Heart left ventricle (tissue), 16 donors: ENCODE data around the gene CYB5D1. TPM values are rescaled to one million over a fixed set of nuclear protein-coding genes. Genes with fewer than 3 reads are reported as not detected.

Experiments used
- ATAC-seq, 4 donors: fragments of 200-7000 bp; cut with Tn5 transposase; one replicate each; pipeline ENCODE4 v1.9.1; 2020 to 2022; ENCODE audit warnings: moderate library complexity in 4 of 4, mild to moderate bottlenecking in 3 of 4, moderate number of reproducible peaks in 1 of 4
- DNase-seq, 5 donors: peaks; one replicate each; pipeline ENCODE4 v3.0.0-alpha.2; 2020
- H3K27ac ChIP-seq, 12 donors: fragments of 200-600 bp; sonication (generic) in 4 of 12; one replicate each; pipeline versions ENCODE4 v1.5.0 to v1.8.0; 2016 to 2022; ENCODE audit warnings: mild to moderate bottlenecking in 2 of 12
- H3K27me3 ChIP-seq, 9 donors: fragments of 200-600 bp; sonication (generic) in 2 of 9; one replicate each; pipeline versions ENCODE4 v1.5.1 to v1.8.0; 2016 to 2022; ENCODE audit warnings: mild to moderate bottlenecking in 3 of 9
- H3K36me3 ChIP-seq, 9 donors: fragments of 200-600 bp; sonication (generic) in 2 of 9; one replicate each; pipeline versions ENCODE4 v1.5.0 to v1.8.0; 2018 to 2022; ENCODE audit warnings: mild to moderate bottlenecking in 2 of 9
- H3K4me1 ChIP-seq, 12 donors: fragments of 200-600 bp; sonication (generic) in 4 of 12; one replicate each; pipeline versions ENCODE4 v1.5.0 to v1.8.0; 2016 to 2022; ENCODE audit warnings: mild to moderate bottlenecking in 3 of 12
- H3K4me3 ChIP-seq, 12 donors: fragments of 200-600 bp; sonication (generic) in 4 of 12; one replicate each; pipeline versions ENCODE4 v1.5.0 to v1.8.0; 2017 to 2022; ENCODE audit warnings: mild to moderate bottlenecking in 9 of 12, moderate library complexity in 4 of 12
- H3K9me3 ChIP-seq, 12 donors: fragments of 200-600 bp; sonication (generic) in 4 of 12; one replicate each; pipeline versions ENCODE4 v1.5.0 to v1.8.0; 2016 to 2022; ENCODE audit warnings: mild to moderate bottlenecking in 1 of 12
- CTCF ChIP-seq, 12 donors: fragments of 200-600 bp; sonication (generic) in 4 of 12; IDR thresholded peaks; one replicate each; pipeline versions ENCODE4 v1.5.0 to v1.8.0; 2018 to 2022; ENCODE audit warnings: antibody characterized with exemption in 12 of 12, mild to moderate bottlenecking in 5 of 12
- POLR2A ChIP-seq, 2 donors: fragments of 450-650 bp; IDR thresholded peaks; one replicate each; pipeline ENCODE4 v1.6.1; 2017; ENCODE audit warnings: antibody characterized with exemption in 2 of 2, mild to moderate bottlenecking in 2 of 2, moderate library complexity in 2 of 2
- WGBS, 4 donors: extraction: QIAGEN DNeasy Blood & Tissue Kit in 2 of 4; methylation state at CpG; one replicate each; pipeline versions ENCODE4 v1.1.5 to v1.1.7; 2013 to 2018; 5-methylcytosine and 5-hydroxymethylcytosine counted together
- intact Hi-C, 10 donors: fragments of 100-400 bp; cut with DNase I; formaldehyde crosslinking; loops; one replicate each; pipeline versions ENCODE4 v1.11.1 to v1.14.2; 2022
- polyA plus RNA-seq, 2 donors: library from polyadenylated mRNA; stranded (reverse); fragments of 200-250 nt; gene quantifications; one replicate each; pipeline ENCODE4 v1.2.3, GENCODE V29; 2013
- total RNA-seq, 9 donors: library from RNA; depleted of rRNA in 2 of 9; stranded (reverse); fragments of >200 nt in 2 of 9; fragmentation: NEBNext Ultra II Directional in 3 of 9; extraction: Animal tissue kit (Norgen Biotek cat#: 25700) in 3 of 9; gene quantifications; one replicate each; pipeline versions ENCODE4 v1.1.0 to v1.2.4, GENCODE V29; 2016 to 2023
- donor health status: ischemic (EF 13 %, LVEDD 7.1; RV severe dilation, severe dysfunction).
- donor health status: healthy with polysubstance abuse.
- donor health status: DM: no; HTN: yes; CAD: no.
- donor health status: DM: no; HTN: no; CAD: no.
- donor health status: ischemic (EF 25% LVEDD 6.9; RV normal size, moderate dysfunction).
- donor health status: ischemic (EF 25% LVEDD 5.7; RV mildly dilated, moderate dysfunction).
- donor health status: healthy.
- donor health status: DM: yes; HTN: yes; CAD: no.
- donor health status: ischemic (EF 35%, LVEDD 5.7; RV mildly dilated, moderate dysfunction).
- donor health status: nonischemic (EF 11% LVEDD 7.7; RV severe dilation, severe dysfunction).
- donor health status: DM: yes; HTN: yes; CAD: no.
- donor health status: PGD.
- donor health status: ischemic (EF 29% LVEDD 5.4; RV normal size, mild dysfunction).
- donor health status: nonischemic (EF 23%, LVEDD 6.1; RV moderate dilation, normal function).

The CYB5D1 gene
- total and polyA plus RNA-seq, 11 donors = 9.3 to 20.4 (median 15.5) TPM

DNA sequence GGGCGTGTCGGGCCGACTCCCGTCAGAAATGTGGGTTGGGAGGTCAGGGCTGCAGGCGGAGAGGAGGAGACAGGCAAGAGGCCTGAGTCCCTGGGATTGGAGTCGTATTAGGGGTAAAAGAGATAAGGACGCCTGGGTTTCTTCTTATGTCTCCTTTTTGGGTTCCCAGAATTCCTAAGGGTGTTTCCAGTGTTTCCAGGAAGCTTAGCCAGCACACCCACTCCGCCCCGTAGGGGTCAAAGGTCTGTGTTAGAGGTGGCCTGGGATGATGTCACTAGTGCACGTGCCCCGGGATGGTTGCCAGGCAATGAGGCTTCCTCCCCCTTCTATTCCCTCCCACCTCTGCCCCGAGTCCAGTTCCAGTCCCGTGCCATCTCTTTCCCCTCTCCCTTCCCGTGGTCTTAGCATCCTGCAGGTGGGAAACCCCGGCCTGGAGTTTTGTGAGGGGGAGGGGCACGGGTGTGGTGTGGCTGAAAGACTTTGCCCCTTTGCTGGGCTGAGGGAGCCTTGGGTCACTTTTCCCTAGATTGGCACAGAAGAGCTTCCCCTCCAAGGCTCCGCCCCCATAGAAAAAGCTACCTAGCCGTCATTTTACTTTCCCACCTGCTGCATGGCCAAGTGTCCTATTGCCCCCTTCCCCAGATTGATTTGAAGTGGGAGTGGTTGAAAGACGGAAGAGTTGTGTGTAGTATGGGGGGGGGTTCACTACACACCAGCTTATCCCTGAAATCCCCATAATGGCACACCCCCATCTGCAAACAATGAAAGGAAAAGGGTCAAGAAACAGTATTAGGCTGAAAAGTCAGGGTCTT, 21.0 kb upstream of the CYB5D1 start:
- ATAC-seq = peak; percentile 14 to 45 (median 20)
- no peaks in the 10 kb centered on the region for H3K27me3 ChIP-seq

DNA sequence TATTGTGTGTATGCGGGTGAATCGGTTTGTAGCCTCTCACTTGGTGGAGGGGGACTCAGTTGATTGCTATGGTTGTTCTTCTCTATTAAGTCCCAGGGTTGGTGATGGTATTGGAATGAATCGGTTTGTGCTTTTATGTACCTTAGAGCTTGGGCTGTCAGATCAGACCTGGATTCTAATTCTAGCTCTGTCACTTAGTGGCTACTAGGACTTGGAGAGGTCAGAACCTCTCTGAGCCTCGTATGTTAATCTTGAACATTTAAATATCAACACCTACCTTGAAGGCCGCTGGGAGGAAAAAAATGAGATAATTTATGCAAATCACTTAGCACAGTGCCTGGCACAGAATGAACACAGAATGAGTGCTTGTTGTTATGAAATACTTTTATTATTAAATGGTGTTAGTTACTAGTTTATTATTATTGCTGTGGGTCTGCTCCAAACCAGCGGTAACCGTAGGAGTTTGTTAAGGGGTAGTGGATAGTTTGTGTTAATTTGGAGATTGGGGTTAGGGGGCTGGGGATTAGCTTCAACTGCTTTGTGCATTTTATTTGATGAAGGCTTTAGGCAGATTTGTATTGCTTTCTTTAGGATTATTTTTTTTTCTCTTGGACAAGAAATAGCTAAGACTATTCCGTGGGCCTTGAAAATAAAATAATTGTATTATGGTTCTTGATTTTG, 20.3 kb upstream of the CYB5D1 start:
- peak overlapping the region in 9 of 12 donors; percentile 68 to 99 (median 83) for H3K4me3 ChIP-seq
- H3K27ac ChIP-seq = peak overlapping the region in 11 of 12 donors; percentile 92 to 100 (median 98)
- H3K4me1 ChIP-seq = peaks cover 5 to 74% (median 46%) of the 10 kb centered on the region in 12 donors
- DNase-seq (no peak), ATAC-seq (no peak)
- 7 to 11% (median 10%) methylated on average over 8 of the region's 8 CpGs for WGBS, 4 donors
- H3K27me3 ChIP-seq = no peaks in the 10 kb centered on the region
- no peaks in the 10 kb centered on the region for H3K9me3 ChIP-seq
- no peak for TF ChIP-seq CTCF (IDR thresholded peaks at IDR 0.05)
- no peak for TF ChIP-seq POLR2A (IDR thresholded peaks at IDR 0.05)
- intact Hi-C loops = loop anchor here in 3 of 10 donors (2.0 to 5.0 kb wide), 3 partner anchors 19 to 300 kb away; partner anchors contain the start of genes NAA38 (in 1 of the 3), TP53 (in 1 of the 3) and WRAP53 (in 1 of the 3)
- peaks cover 0 to 12% (median 4%) of the 10 kb centered on the region in 9 donors for H3K36me3 ChIP-seq

More for the DNA sequence above, 21.0 kb upstream of the CYB5D1 start:
- no peak for TF ChIP-seq CTCF (IDR thresholded peaks at IDR 0.05)
- no peak for TF ChIP-seq POLR2A (IDR thresholded peaks at IDR 0.05)
- Histone ChIP-seq H3K4me3 (peak overlapping the region; percentile 59 to 99 (median 80)), H3K27ac (peak overlapping the region; percentile 86 to 100 (median 98)), H3K4me1 (peaks cover 5 to 70% (median 46%) of the 10 kb centered on the region in 12 donors), H3K36me3 (peaks cover 0 to 12% (median 4%) of the 10 kb centered on the region in 9 donors), H3K9me3 (no peaks in the 10 kb centered on the region)
- intact Hi-C loops = loop anchor here in 3 of 10 donors (2.0 to 5.0 kb wide), 3 partner anchors 20 to 300 kb away; partner anchors contain the start of genes NAA38 (in 1 of the 3), TP53 (in 1 of the 3) and WRAP53 (in 1 of the 3)
- 2 to 3% (median 2%) methylated on average over 14 to 19 of the region's 19 CpGs for WGBS, 4 donors
- DNase-seq = peak; percentile 90 to 94 (median 92)

- DNase-seq (peak in 2 of 5 donors; percentile 49 to 65), ATAC-seq (no peak)
- no peak for TF ChIP-seq CTCF (IDR thresholded peaks at IDR 0.05)
- no peak for TF ChIP-seq POLR2A (IDR thresholded peaks at IDR 0.05)
- Histone ChIP-seq H3K4me1 (peaks cover 5 to 79% (median 48%) of the 10 kb centered on the region in 12 donors), H3K36me3 (peaks cover 0 to 12% (median 4%) of the 10 kb centered on the region in 9 donors), H3K4me3 (peak overlapping the region in 9 of 12 donors; percentile 13 to 99 (median 76)), H3K27ac (peak overlapping the region in 11 of 12 donors; percentile 92 to 100 (median 98)), H3K9me3 (no peaks in the 10 kb centered on the region), H3K27me3 (no peaks in the 10 kb centered on the region)
- intact Hi-C loops = loop anchor here in 2 of 10 donors (5.0 kb wide), 2 partner anchors 151 to 299 kb away; partner anchors contain the start of genes TP53 (in 1 of the 2) and WRAP53 (in 1 of the 2)
- 16 to 19% (median 17%) methylated on average over 10 to 12 of the region's 12 CpGs for WGBS, 4 donors
Observed at GRCh38 chr17:7838090-7839075, 19.4 kb upstream of the CYB5D1 start.
